GM21423 (cell line): ENCODE results near the gene NKTR.

Source experiments
- ATAC-seq: cut with Tn5 transposase; IDR thresholded peaks from one replicate; pipeline ENCODE4 v1.9.1; 2021; ENCODE audit warnings: mild to moderate bottlenecking, moderate library complexity; ENCODE audit not compliant: unreplicated experiment

The NKTR gene

DNA sequence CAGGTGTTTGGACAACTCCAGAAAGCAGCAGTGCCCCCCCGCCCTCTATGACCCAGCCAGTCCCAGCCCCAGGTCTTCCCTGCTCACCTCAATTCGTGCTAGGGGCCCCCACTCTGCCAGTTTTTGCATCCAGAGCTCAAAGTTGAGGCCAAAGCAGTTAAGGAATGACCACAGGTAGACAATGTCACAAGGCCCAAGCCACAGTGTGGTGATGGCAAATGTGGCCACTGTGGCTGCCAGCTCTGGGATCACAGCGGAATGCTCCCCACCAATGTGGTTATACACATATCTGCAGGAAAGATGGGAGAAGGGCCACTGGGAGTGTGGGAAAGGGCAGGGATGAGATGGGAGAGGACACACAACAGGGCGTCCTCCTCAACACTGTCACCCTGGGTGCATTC lies 93.0 kb downstream of the NKTR start:
- no peak for ATAC-seq

GRCh38 chr3:42694366-42694765 lies 93.9 kb downstream of the NKTR start:
- no peak for ATAC-seq

DNA sequence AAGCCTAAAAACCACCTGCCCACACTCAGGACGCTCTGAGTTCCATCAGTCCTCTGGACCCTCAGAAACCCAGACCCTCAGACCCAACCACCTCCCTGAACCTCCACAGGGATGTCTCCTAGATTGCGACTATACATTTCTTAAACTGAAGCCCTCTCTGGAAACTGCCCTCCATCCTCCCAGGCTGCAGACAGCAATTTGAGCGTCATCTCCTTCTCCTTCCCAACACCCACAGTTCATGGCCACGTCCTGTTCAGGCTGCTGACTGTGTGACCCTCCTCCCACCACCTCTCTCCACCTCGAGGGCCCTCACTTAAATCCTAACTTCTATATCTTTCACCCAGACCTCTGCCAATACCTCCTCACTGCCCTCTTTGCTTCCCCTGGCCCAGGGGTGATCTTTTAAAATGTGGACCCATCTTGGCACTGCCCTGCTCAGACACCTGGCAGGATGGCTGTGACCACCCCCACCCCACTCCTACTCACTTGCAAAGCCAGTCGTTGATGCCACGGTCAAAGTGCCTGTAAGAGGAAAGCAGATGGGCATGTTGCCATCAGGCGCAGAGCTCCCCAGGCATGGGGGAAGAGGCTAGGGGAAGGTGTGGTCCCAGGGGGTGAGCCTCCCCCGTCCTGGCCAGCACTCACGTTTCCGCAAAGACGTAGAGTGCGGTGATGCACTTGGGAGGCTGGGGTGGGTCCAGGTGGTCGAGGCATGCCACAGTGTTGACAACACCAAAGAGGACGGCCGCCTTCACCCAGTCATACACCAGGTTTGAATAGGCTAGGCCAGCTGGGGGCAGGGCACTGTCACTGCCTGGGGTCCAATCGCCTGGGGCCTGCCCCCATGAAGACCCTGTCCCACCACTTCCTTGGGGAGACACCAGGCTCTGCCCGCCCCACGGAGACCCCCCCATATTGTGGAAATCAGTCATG lies 96.1 kb downstream of the NKTR start:
- ATAC-seq: no peak

DNA sequence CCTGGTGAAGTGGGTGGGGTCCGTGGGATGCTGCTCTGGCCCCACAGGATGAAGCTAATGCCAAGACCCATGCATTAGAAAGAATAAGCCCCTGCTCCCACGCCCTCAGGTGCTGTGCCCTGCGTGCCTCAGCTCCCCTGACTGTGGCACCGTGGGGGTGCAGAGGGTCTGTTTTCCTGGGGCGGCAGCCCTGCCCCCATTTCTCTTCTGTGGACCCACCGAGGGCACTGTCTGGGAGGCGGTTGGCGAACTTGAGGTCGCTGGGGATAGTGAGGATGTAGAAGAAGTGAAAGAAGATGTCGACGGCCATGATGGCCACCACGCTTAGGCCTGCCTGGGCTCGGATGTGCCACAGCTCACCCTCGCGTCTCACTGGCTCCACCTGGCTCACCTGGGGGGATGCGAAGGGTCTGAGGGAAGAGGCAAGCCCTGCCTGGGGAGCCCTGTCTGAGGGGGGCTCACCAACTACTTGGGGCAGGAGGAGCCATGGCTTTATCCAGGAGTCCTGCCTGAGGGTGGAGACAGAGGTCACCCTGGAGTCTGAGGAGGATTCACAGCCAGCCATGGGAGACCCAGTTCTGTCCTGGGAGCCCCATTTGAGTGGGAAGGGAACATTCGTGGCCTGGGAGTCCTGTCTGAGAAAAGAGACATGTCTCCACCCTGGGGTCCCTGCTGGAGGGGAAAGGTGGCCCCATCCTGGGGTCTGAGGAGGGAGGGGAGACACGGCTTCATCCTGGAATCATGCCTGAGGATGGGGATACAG lies 97.0 kb downstream of the NKTR start:
- no peak for ATAC-seq
